ENCODE measurements around the gene AMZ1. TPM values are rescaled to one million over a fixed set of nuclear protein-coding genes. Genes with fewer than 3 reads are reported as not detected.

Gene AMZ1
- total RNA-seq, 4 donors from 2014 or later = under 0.01 to 1.2 (median 0.53) TPM

DNA sequence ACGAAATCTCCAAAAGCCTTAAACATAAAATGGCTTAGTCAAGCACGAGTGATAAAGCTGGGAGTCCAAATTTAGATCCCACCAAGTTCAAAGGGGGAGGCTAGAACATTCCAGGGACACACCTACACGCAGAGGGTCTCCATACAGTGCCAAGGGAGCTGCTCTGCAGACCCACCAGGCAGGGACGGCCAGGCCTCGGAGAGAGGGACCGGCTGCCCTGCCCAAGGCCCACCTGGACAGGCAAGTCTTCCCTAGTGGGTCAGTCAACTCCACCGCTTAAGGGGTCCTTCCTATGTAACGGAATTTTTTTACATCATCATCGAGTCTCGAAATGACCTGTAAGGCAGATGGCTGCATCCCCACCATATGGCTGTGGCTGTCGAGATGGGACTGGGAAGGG lies 28.5 kb downstream of the AMZ1 start:
- intact Hi-C loops (cut with DNase I) = no loop called here
- H3K27ac ChIP-seq (replicated peaks in 1 of 4) = peak overlapping the region in 1 of 4 donors; percentile 77

DNA sequence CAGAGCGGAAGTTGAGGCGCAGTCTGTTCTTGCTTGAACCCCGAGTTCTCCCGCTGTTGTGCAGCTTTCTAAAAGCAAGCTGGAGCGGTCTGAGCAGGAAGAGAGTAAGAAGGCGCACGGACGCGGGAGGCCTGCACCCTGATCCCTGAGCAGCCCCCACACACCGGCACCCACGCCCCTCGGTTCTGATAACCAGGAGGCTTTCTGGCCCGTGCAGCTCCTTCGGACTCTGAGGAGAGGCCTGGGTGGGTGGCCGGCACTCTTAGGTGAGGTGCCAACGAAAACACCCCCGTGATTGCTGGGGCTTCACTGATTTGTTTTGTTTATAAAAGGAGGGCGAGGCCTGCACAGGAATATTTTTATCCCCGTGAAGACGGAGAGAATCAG lies 28.9 kb downstream of the AMZ1 start:
- Histone ChIP-seq H3K36me3 (peaks cover 0 to 29% (median 14%) of the 10 kb centered on the region in 4 donors), H3K27ac (replicated peaks in 1 of 4) (peak overlapping the region; percentile 30 to 77 (median 46)), H3K4me1 (peaks cover 26 to 35% (median 31%) of the 10 kb centered on the region in 4 donors), H3K4me3 (no peak overlapping the region), H3K9me3 (no peaks in the 10 kb centered on the region), H3K27me3 (no peaks in the 10 kb centered on the region)
- DNase-seq (ENCODE audit: extremely low spot score) = no peak
- no peak for TF ChIP-seq POLR2AphosphoS5 (IDR thresholded peaks at IDR 0.05)
- TF ChIP-seq POLR2A (IDR thresholded peaks at IDR 0.05; ENCODE audit: low read depth) = no peak
- TF ChIP-seq, protein P1, sequence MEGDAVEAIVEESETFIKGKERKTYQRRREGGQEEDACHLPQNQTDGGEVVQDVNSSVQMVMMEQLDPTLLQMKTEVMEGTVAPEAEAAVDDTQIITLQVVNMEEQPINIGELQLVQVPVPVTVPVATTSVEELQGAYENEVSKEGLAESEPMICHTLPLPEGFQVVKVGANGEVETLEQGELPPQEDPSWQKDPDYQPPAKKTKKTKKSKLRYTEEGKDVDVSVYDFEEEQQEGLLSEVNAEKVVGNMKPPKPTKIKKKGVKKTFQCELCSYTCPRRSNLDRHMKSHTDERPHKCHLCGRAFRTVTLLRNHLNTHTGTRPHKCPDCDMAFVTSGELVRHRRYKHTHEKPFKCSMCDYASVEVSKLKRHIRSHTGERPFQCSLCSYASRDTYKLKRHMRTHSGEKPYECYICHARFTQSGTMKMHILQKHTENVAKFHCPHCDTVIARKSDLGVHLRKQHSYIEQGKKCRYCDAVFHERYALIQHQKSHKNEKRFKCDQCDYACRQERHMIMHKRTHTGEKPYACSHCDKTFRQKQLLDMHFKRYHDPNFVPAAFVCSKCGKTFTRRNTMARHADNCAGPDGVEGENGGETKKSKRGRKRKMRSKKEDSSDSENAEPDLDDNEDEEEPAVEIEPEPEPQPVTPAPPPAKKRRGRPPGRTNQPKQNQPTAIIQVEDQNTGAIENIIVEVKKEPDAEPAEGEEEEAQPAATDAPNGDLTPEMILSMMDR (IDR thresholded peaks at IDR 0.05) = no peak
- TF ChIP-seq EP300 (IDR thresholded peaks at IDR 0.05) = no peak
- intact Hi-C loops (cut with DNase I) = no loop called here
- 74% methylated on average over 16 of the region's 20 CpGs for WGBS

More for the DNA sequence above, 28.5 kb downstream of the AMZ1 start:
- H3K4me3 ChIP-seq = no peak overlapping the region
- peaks cover 0 to 29% (median 12%) of the 10 kb centered on the region in 4 donors for H3K36me3 ChIP-seq
- H3K27me3 ChIP-seq = no peaks in the 10 kb centered on the region
- no peak for DNase-seq (ENCODE audit: extremely low spot score)
- whole genome bisulfite sequencing = 92% methylated on average over 10 of the region's 11 CpGs
- H3K4me1 ChIP-seq = peaks cover 26 to 35% (median 31%) of the 10 kb centered on the region in 4 donors
- no peaks in the 10 kb centered on the region for H3K9me3 ChIP-seq
- TF ChIP-seq POLR2AphosphoS5 (IDR thresholded peaks at IDR 0.05) = no peak
- TF ChIP-seq, protein P1 (IDR thresholded peaks at IDR 0.05) = no peak
- no peak for TF ChIP-seq POLR2A (IDR thresholded peaks at IDR 0.05; ENCODE audit: low read depth)
- TF ChIP-seq EP300 (IDR thresholded peaks at IDR 0.05) = no peak

DNA sequence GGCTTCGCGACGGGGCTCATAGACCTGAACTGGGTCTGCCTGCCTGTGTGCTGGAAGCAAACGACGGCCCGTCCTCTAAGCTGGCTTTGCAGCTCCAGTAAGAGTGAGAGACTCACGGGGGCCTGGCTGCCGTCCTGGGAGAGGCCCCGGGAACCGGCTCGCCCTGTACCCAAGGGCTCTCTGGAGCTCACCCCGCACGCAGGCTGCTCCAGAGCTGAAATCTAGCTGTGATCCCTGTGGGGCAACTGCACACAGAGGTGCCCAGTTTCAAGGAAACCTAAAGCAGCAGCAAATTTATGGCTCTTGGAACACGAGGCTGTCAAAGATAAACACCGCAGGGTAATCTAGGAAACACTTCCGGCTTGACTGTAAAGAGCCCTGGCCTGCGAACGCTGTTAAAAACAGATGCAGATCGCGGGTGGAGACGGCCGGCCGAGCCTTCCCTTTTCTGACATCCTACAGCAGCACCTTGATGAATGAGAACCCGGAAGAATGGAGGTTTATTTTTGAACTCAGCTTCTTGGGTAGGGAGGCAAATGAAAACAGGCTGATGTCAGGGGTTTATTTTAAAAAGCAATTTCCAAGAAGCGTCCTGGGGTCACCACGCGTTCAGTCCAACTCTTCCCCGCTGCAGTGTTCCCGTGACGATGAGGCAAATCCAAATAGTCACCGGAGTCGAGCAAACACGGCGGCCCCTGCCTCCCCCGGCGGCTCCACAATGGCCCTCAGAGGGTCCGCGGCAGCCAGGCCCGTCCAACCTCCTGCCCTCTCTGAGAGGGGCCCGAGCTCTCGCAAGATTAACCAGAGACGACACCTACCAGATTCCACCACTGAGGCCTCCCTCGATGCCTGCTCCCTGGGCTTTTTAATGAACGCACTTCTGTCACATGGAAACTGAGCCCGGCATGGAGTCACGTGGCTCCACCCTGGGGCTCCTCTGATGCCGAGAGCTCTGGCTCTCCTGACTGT lies 29.6 kb downstream of the AMZ1 start:
- Histone ChIP-seq H3K36me3 (peaks cover 0 to 30% (median 15%) of the 10 kb centered on the region in 4 donors), H3K4me3 (peak overlapping the region; percentile 11 to 13 (median 12)), H3K4me1 (peaks cover 26 to 32% (median 31%) of the 10 kb centered on the region in 4 donors), H3K9me3 (no peaks in the 10 kb centered on the region), H3K27me3 (no peaks in the 10 kb centered on the region), H3K27ac (replicated peaks in 1 of 4) (peak overlapping the region; percentile 30 to 77 (median 46))
- intact Hi-C loops (cut with DNase I) = no loop called here
- no peak for DNase-seq (ENCODE audit: extremely low spot score)
- TF ChIP-seq, protein P1 (IDR thresholded peaks at IDR 0.05) = no peak
- TF ChIP-seq EP300 (IDR thresholded peaks at IDR 0.05) (no peak), POLR2AphosphoS5 (IDR thresholded peaks at IDR 0.05) (no peak), POLR2A (IDR thresholded peaks at IDR 0.05; ENCODE audit: low read depth) (no peak)
- WGBS = 33% methylated on average over 40 of the region's 47 CpGs

DNA sequence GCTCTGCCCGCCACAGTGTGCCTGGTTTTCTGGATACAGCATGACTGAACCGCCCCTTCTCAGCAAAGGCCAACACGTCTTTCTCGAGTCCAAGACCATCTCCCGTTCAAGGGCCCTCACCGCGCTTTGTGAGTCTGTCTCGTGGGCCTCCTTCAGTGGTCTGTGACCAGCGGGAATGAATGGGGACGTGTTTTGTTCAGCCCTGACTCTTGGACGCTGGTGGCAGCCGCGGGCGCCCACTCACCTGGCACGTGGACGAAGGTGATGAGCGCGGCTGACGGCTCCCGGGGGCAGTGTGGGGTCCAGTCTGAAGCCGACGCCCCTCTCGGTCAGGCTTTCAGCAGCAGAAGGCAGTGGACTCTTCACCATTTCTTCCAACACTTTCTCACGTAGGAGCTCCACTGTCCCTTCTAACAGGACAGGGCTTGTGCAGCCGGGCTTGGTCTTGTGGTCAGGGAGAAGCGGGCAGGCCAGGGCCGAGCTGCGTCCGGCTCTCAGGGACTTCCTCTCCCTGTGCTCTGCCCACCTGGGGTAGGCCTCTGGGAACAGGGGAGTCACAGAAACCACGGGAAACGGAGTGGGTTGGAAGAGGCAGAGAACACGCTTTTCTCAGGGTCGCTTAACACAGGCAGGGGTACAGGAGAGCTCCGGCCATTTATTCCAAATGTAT lies 30.4 kb downstream of the AMZ1 start:
- peaks cover 0 to 38% (median 22%) of the 10 kb centered on the region in 4 donors for H3K36me3 ChIP-seq
- WGBS = 79% methylated on average over 10 of the region's 34 CpGs
- intact Hi-C loops (cut with DNase I) = no loop called here
- no peaks in the 10 kb centered on the region for H3K27me3 ChIP-seq
- H3K4me1 ChIP-seq = peaks cover 23 to 31% (median 28%) of the 10 kb centered on the region in 4 donors
- no peak for DNase-seq (ENCODE audit: extremely low spot score)
- H3K4me3 ChIP-seq = no peak overlapping the region
- no peaks in the 10 kb centered on the region for H3K9me3 ChIP-seq
- peak overlapping the region in 3 of 4 donors; percentile 30 to 77 (median 57) for H3K27ac ChIP-seq (replicated peaks in 1 of 4)
- no peak for TF ChIP-seq EP300 (IDR thresholded peaks at IDR 0.05)
- TF ChIP-seq, protein P1 (IDR thresholded peaks at IDR 0.05) = no peak
